Osteoblast (primary cell): ENCODE results near the gene KRT6C. TPM values are rescaled to one million over a fixed set of nuclear protein-coding genes. Genes with fewer than 3 reads are reported as not detected.

Source experiments
- DNase-seq: peaks from one replicate; pipeline ENCODE4 v3.0.0; 2011; ENCODE audit warnings: low spot score, mixed read lengths; ENCODE audit not compliant: insufficient read length; ENCODE audit errors: missing footprints
- H2AFZ ChIP-seq: 2 replicates; pipeline ENCODE4 v1.6.0; 2011; ENCODE audit warnings: mild to moderate bottlenecking, low read length
- H3K27ac ChIP-seq: 2 replicates; pipeline ENCODE4 v1.5.1; 2011; ENCODE audit warnings: mild to moderate bottlenecking, low read depth, low read length, moderate library complexity
- H3K27me3 ChIP-seq: 2 replicates; pipeline ENCODE4 v1.6.0; 2012; ENCODE audit warnings: mild to moderate bottlenecking, control low read depth, inconsistent platforms, low read length, moderate library complexity; ENCODE audit not compliant: insufficient read depth
- H3K36me3 ChIP-seq: 2 replicates; pipeline ENCODE4 v1.5.1; 2011; ENCODE audit warnings: mild to moderate bottlenecking, low read length, control low read depth, moderate library complexity; ENCODE audit not compliant: insufficient read depth
- H3K4me1 ChIP-seq: 2 replicates; pipeline ENCODE4 v1.5.1; 2011; ENCODE audit warnings: mild to moderate bottlenecking, low read length, control low read depth, moderate library complexity; ENCODE audit not compliant: insufficient read depth
- H3K4me2 ChIP-seq: 2 replicates; pipeline ENCODE4 v1.6.0; 2011; ENCODE audit warnings: mild to moderate bottlenecking, low read length; ENCODE audit not compliant: insufficient read depth
- H3K4me3 ChIP-seq: fragments of 200-600 bp; sonication (generic); 3 replicates; pipeline ENCODE4 v1.5.1; 2012; ENCODE audit warnings: mild to moderate bottlenecking, low read length, inconsistent platforms; ENCODE audit not compliant: insufficient read depth
- H3K79me2 ChIP-seq: 2 replicates; pipeline ENCODE4 v1.6.0; 2012; ENCODE audit warnings: mild to moderate bottlenecking, low read length, control low read depth, inconsistent platforms; ENCODE audit not compliant: insufficient read depth
- H3K9me3 ChIP-seq: 2 replicates; pipeline ENCODE4 v1.5.1; 2011; ENCODE audit warnings: low read depth, low read length, control low read depth
- H4K20me1 ChIP-seq: 2 replicates; pipeline ENCODE4 v1.6.0; 2012; ENCODE audit warnings: mild to moderate bottlenecking, low read length, control low read depth; ENCODE audit not compliant: insufficient read depth
- CTCF ChIP-seq: IDR thresholded peaks from 2 replicates; pipeline ENCODE4 v1.5.1; 2011; ENCODE audit warnings: mild to moderate bottlenecking, low read depth, low read length, moderate library complexity; ENCODE audit errors: extremely low read depth
- total RNA-seq: library from RNA; depleted of rRNA; stranded (reverse); fragments of >200 nt; gene quantifications from 2 replicates; pipeline ENCODE4 v1.2.3, GENCODE V29; 2012

The KRT6C gene
- total RNA-seq, 1 donor, result not detected

DNA sequence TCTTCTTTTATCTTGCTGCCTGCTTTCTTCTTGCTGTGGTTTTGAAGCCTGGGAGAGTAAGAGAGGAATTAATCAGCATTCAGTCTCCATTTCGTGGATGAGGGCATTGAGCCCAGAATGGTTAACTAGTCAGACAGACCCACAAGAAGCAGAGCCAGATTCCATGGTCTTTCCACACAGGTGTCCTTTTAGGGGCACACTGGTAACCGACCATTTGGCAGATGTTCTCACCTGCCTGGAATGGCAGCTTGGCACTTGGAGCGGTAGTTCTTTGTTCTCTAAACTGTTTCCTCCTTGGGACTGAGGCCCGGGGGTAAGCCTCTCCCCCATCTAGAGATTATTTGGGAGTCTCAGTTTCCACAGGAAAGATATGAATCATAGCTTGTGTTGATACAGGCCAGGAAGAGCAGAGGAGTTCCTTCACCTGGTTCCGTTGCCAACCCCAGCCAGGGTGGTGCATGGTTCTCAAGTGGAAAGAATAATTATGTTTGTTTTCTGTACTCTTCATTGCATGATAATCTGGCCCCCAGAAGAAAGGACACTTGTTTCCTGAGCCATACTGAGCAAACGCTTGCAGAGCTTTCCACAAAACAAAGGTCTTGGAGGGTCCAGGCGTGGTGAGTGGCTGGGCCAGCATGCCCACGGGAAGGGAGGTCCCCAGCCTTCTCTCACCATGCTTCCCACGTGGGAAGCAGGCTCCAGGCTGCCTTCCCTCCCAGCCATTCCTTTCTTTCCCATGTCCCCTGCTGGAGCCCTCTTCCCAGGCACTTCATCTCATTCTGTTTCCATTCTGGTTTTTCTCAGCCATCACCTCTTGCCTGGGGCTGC lies 37.4 kb downstream of the KRT6C start:
- Histone ChIP-seq H3K9me3 (no peaks in the 10 kb centered on the region), H3K4me3 (no peak overlapping the region), H3K27me3 (peaks cover 23% of the 10 kb centered on the region), H3K4me1 (peaks cover 13% of the 10 kb centered on the region), H4K20me1 (no peaks in the 10 kb centered on the region), H3K79me2 (no peaks in the 10 kb centered on the region), H3K36me3 (no peaks in the 10 kb centered on the region), H3K4me2 (no peak overlapping the region), H2AFZ (no peak overlapping the region), H3K27ac (no peak overlapping the region)
- no peak for TF ChIP-seq CTCF
- no peak for DNase-seq

- DNase-seq, result no peak
- Histone ChIP-seq H3K27ac (no peak overlapping the region), H3K4me1 (peaks cover 7% of the 10 kb centered on the region), H3K4me3 (no peak overlapping the region), H3K36me3 (no peaks in the 10 kb centered on the region), H3K4me2 (no peak overlapping the region), H3K27me3 (peaks cover 29% of the 10 kb centered on the region), H2AFZ (no peak overlapping the region), H3K79me2 (no peaks in the 10 kb centered on the region), H4K20me1 (no peaks in the 10 kb centered on the region), H3K9me3 (no peaks in the 10 kb centered on the region)
- no peak for TF ChIP-seq CTCF
Observed at GRCh38 chr12:52435659-52435999, 38.0 kb downstream of the KRT6C start.

DNA sequence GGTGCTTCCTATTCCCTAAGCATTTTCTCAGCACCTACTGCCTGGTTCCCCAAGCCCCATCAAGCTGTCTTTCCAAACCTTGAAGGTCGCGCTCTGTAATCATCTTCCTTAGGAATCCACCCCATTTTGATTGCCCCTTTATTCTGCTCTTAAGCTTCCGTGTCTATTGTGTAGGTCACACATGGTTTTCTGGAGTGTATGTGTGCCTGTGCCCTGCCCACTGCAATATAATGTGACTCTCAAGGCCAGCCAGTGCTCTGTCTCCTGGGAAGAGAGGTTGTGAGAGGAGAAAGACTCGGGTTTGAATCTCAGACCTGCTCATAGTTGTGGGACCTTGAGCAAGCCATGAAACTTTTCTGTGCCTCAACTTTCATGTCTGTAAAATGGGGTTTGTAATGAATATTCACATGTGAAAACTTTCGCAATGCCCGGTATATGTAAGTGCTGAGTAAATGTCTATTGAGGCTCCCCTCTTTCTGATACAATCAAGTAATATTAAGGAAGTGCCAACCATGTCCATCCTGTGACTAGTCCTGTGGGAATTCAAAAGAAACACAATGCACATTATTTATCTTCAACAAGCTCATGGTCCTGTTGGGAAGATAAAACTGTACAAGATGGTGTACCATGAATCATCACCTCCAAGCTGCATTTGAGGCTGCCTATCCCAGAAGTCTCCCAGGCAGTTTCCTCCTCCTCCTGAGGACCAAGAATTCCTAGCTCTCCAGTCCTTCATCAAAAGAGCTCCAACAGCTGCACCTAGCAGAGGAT lies 38.7 kb downstream of the KRT6C start:
- Histone ChIP-seq H3K36me3 (no peaks in the 10 kb centered on the region), H3K4me3 (no peak overlapping the region), H3K27me3 (peaks cover 35% of the 10 kb centered on the region), H3K27ac (no peak overlapping the region), H4K20me1 (no peaks in the 10 kb centered on the region), H3K9me3 (no peaks in the 10 kb centered on the region), H3K79me2 (no peaks in the 10 kb centered on the region), H3K4me2 (no peak overlapping the region), H2AFZ (no peak overlapping the region), H3K4me1 (peaks cover 5% of the 10 kb centered on the region)
- no peak for DNase-seq
- TF ChIP-seq CTCF, result no peak

DNA sequence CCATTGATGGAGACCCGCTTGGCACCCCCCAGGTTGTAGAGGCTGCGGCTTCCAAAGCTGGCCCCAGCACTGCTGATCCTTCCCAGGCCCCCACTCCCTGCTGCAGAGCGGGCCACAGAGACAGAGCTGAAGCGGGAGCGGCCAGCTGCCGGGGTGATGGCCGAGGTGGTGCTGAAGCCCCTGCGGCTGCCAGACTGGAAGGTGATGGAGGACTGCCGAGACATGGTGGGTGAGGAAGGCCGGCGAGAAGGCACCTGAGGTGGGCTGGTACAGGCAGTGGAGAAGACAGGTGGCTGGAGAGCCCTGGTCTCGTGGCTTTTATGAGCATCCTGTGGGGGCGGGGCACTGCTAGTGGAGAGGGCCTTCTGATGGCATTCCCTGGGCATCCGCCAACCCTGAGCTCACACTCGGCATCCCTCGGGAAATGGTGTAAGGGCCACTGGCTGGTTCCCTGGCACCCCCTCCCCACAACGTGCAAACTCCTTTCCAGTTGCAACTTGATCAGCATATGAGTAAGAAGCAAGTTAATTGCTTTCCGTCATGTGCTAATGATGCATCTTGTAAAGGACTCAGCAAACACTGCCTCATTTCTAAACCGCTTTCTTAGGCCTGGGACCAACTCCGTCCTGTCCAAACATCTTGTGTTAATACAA lies 39.4 kb downstream of the KRT6C start, which contains the start of gene KRT75:
Gene KRT75 (minus strand): TSS at position 291 of the 653 bp plus-strand sequence. CDS start 67 bp downstream, at position 224.
- no peak within 1 kb of the TSS for H2AFZ ChIP-seq
- H3K4me3 ChIP-seq, result no peak within 1 kb of the TSS
- TF ChIP-seq CTCF, result no peak
- peaks cover 5% of the 10 kb centered on the region for H3K4me1 ChIP-seq
- H3K36me3 ChIP-seq, result no peaks in the 10 kb centered on the region
- no peak within 1 kb of the TSS for H3K4me2 ChIP-seq
- no peak for DNase-seq
- H4K20me1 ChIP-seq, result no peaks in the 10 kb centered on the region
- H3K27me3 ChIP-seq, result peaks cover 41% of the 10 kb centered on the region
- H3K79me2 ChIP-seq, result no peaks in the 10 kb centered on the region
- H3K27ac ChIP-seq, result no peak within 1 kb of the TSS
- H3K9me3 ChIP-seq, result no peaks in the 10 kb centered on the region
